Measurements from ENCODE around the gene C12orf54.

DNA sequence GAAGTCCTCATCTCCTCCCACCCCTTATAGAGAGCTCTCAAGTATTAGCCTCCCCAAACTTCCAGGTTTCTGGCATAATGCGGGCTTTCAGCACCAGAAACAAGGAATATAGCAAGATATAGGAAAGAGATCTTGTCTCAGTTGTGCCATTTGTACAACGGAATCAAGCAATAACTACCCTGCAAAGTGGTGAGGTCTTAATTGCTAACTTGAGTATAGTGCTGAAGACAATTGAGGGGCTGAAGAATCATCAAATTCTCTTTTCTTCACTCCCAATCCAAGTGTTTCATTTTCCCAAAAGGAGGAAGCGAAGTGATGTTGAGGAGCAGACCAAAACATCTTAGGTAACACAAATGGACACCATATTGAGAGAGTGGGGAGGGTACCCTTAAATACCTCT lies 36.8 kb upstream of the C12orf54 start:
- TF ChIP-seq, protein P1, sequence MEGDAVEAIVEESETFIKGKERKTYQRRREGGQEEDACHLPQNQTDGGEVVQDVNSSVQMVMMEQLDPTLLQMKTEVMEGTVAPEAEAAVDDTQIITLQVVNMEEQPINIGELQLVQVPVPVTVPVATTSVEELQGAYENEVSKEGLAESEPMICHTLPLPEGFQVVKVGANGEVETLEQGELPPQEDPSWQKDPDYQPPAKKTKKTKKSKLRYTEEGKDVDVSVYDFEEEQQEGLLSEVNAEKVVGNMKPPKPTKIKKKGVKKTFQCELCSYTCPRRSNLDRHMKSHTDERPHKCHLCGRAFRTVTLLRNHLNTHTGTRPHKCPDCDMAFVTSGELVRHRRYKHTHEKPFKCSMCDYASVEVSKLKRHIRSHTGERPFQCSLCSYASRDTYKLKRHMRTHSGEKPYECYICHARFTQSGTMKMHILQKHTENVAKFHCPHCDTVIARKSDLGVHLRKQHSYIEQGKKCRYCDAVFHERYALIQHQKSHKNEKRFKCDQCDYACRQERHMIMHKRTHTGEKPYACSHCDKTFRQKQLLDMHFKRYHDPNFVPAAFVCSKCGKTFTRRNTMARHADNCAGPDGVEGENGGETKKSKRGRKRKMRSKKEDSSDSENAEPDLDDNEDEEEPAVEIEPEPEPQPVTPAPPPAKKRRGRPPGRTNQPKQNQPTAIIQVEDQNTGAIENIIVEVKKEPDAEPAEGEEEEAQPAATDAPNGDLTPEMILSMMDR (IDR thresholded peaks at IDR 0.05), result no peak
- no peak for TF ChIP-seq POLR2A (IDR thresholded peaks at IDR 0.05)

Measured in thyroid gland (tissue), 4 donors.